Peyer's patch (tissue), 4 donors: ENCODE data around the gene RBBP6. TPM values are rescaled to one million over a fixed set of nuclear protein-coding genes. Genes with fewer than 3 reads are reported as not detected.

Source experiments
- DNase-seq, 3 donors: peaks; one replicate each; pipeline ENCODE4 v3.0.0-alpha.2; 2017 to 2019
- H3K27ac ChIP-seq, 4 donors: fragments of 200-600 bp; sonication (generic); one replicate each; pipeline ENCODE4 v1.5.1; 2016 to 2019
- H3K27me3 ChIP-seq, 2 donors: fragments of 200-600 bp; sonication (generic); one replicate each; pipeline ENCODE4 v1.5.1; 2019
- H3K36me3 ChIP-seq, 3 donors: fragments of 200-600 bp; sonication (generic); one replicate each; pipeline ENCODE4 v1.5.1; 2016 to 2019
- H3K4me1 ChIP-seq, 4 donors: fragments of 200-600 bp; sonication (generic); one replicate each; pipeline ENCODE4 v1.5.1; 2016 to 2019
- H3K4me3 ChIP-seq, 4 donors: fragments of 200-600 bp; sonication (generic); 1 replicate in 3 of 4; 2 replicates in 1 of 4; pipeline ENCODE4 v1.5.1; 2016 to 2019; ENCODE audit warnings: mild to moderate bottlenecking in 1 of 4
- H3K9me3 ChIP-seq, 4 donors: fragments of 200-600 bp; sonication (generic); one replicate each; pipeline ENCODE4 v1.5.1; 2016 to 2019; ENCODE audit warnings: mild to moderate bottlenecking in 1 of 4
- CTCF ChIP-seq, 6 experiments: fragments of 450-650 bp in 4 of 6; fragments of 200-600 bp in 2 of 6; sonication (generic) in 1 of 6; IDR thresholded peaks; one replicate each; pipeline ENCODE4 v1.5.1; 2017 to 2019; ENCODE audit warnings: antibody characterized with exemption in 6 of 6, mild to moderate bottlenecking in 3 of 6, moderate library complexity in 1 of 6
- POLR2A ChIP-seq, 2 donors: fragments of 450-650 bp; IDR thresholded peaks; one replicate each; pipeline ENCODE4 v1.5.1; 2017; ENCODE audit warnings: antibody characterized with exemption in 2 of 2, mild to moderate bottlenecking in 2 of 2, moderate library complexity in 2 of 2
- total RNA-seq, 4 donors: library from RNA; depleted of rRNA; stranded (reverse); fragments of >200 nt; gene quantifications; one replicate each; pipeline ENCODE4 v1.1.0, GENCODE V29; 2016

Gene RBBP6
- total RNA-seq, 4 donors from 2014 or later: 36.4 to 67.9 (median 54.7) TPM

- H3K4me3 ChIP-seq: peak overlapping the region; percentile 79 to 97 (median 88)
- DNase-seq: peak in 1 of 3 donors; percentile 53
- no peaks in the 10 kb centered on the region for H3K36me3 ChIP-seq
- TF ChIP-seq POLR2A (IDR thresholded peaks at IDR 0.05) (no peak), CTCF (IDR thresholded peaks at IDR 0.05) (no peak)
- no peaks in the 10 kb centered on the region for H3K27me3 ChIP-seq
- H3K9me3 ChIP-seq: no peaks in the 10 kb centered on the region
- peaks cover 0 to 33% (median 11%) of the 10 kb centered on the region in 4 donors for H3K4me1 ChIP-seq
- H3K27ac ChIP-seq: peak overlapping the region; percentile 97 to 100 (median 100)
Measured at GRCh38 chr16:24540602-24541210, 1.3 kb downstream of the RBBP6 start.

- Histone ChIP-seq H3K4me1 (peaks cover 0 to 35% (median 11%) of the 10 kb centered on the region in 4 donors), H3K36me3 (peaks cover 0 to 3% (median 0%) of the 10 kb centered on the region in 3 donors), H3K4me3 (peak overlapping the region; percentile 79 to 97 (median 88)), H3K27ac (peak overlapping the region in 2 of 4 donors; percentile 99 to 100), H3K9me3 (no peaks in the 10 kb centered on the region), H3K27me3 (no peaks in the 10 kb centered on the region)
- no peak for DNase-seq
- no peak for TF ChIP-seq CTCF (IDR thresholded peaks at IDR 0.05)
- no peak for TF ChIP-seq POLR2A (IDR thresholded peaks at IDR 0.05)
Measured at GRCh38 chr16:24541233-24541933, 2.0 kb downstream of the RBBP6 start.

GRCh38 chr16:24543949-24544348 is 4.6 kb downstream of the RBBP6 start:
- Histone ChIP-seq H3K36me3 (peaks cover 0 to 27% (median 0%) of the 10 kb centered on the region in 3 donors), H3K4me1 (peaks cover 0 to 30% (median 11%) of the 10 kb centered on the region in 4 donors), H3K27ac (peak overlapping the region in 1 of 4 donors; percentile 47), H3K9me3 (no peaks in the 10 kb centered on the region), H3K4me3 (no peak overlapping the region), H3K27me3 (no peaks in the 10 kb centered on the region)
- TF ChIP-seq CTCF (IDR thresholded peaks at IDR 0.05): no peak
- TF ChIP-seq POLR2A (IDR thresholded peaks at IDR 0.05): no peak
- DNase-seq: no peak

GRCh38 chr16:24544640-24545039 is 5.3 kb downstream of the RBBP6 start:
- Histone ChIP-seq H3K4me3 (no peak overlapping the region), H3K9me3 (no peaks in the 10 kb centered on the region), H3K27me3 (no peaks in the 10 kb centered on the region), H3K4me1 (peaks cover 0 to 30% (median 11%) of the 10 kb centered on the region in 4 donors), H3K36me3 (peaks cover 0 to 34% (median 0%) of the 10 kb centered on the region in 3 donors), H3K27ac (peak overlapping the region in 1 of 4 donors; percentile 47)
- no peak for DNase-seq
- TF ChIP-seq POLR2A (IDR thresholded peaks at IDR 0.05) (no peak), CTCF (IDR thresholded peaks at IDR 0.05) (no peak)

GRCh38 chr16:24550295-24550694 is 10.9 kb downstream of the RBBP6 start:
- Histone ChIP-seq H3K9me3 (no peaks in the 10 kb centered on the region), H3K27me3 (no peaks in the 10 kb centered on the region), H3K36me3 (peaks cover 0 to 42% (median 0%) of the 10 kb centered on the region in 3 donors), H3K4me1 (peaks cover 0 to 10% (median 0%) of the 10 kb centered on the region in 4 donors), H3K27ac (no peak overlapping the region), H3K4me3 (no peak overlapping the region)
- DNase-seq: no peak
- TF ChIP-seq CTCF (IDR thresholded peaks at IDR 0.05) (no peak), POLR2A (IDR thresholded peaks at IDR 0.05) (no peak)
